ENCODE data around the gene KLHDC3. TPM values are rescaled to one million over a fixed set of nuclear protein-coding genes. Genes with fewer than 3 reads are reported as not detected.

The KLHDC3 gene
- total RNA-seq, 1 donor from 2014 or later = 58.8 TPM

GRCh38 chr6:43053545-43054205 lies 39.6 kb downstream of the KLHDC3 start, which contains the start of gene CUL7:
CUL7 (minus strand) TSS chr6:43053851; CDS start chr6:43052788, 1,063 bp downstream.
- Histone ChIP-seq H3K27ac (peak within 1 kb of the TSS; percentile 96), H3K4me3 (peak within 1 kb of the TSS; percentile 84), H3K4me1 (peaks cover 27% of the 10 kb centered on the region), H3K9me3 (no peaks in the 10 kb centered on the region), H3K36me3 (peaks cover 41% of the 10 kb centered on the region), H3K27me3 (no peaks in the 10 kb centered on the region)
- DNase-seq (peak; percentile 97), ATAC-seq (peak; percentile 97)
- TF ChIP-seq CTCF (IDR thresholded peaks at IDR 0.05) = no peak
- intact Hi-C loops (cut with DNase I) = no loop called here

GRCh38 chr6:43054206-43054943 lies 40.3 kb downstream of the KLHDC3 start:
- Histone ChIP-seq H3K27ac (peak overlapping the region; percentile 96), H3K36me3 (peaks cover 36% of the 10 kb centered on the region)
- no peak for DNase-seq

GRCh38 chr6:43055966-43056365 lies 41.9 kb downstream of the KLHDC3 start:
- H3K36me3 ChIP-seq = peaks cover 27% of the 10 kb centered on the region
- H3K27me3 ChIP-seq = no peaks in the 10 kb centered on the region
- ATAC-seq (no peak), DNase-seq (no peak)
- intact Hi-C loops (cut with DNase I) = no loop called here
- no peak overlapping the region for H3K27ac ChIP-seq
- peaks cover 39% of the 10 kb centered on the region for H3K4me1 ChIP-seq
- no peak for TF ChIP-seq CTCF (IDR thresholded peaks at IDR 0.05)
- no peaks in the 10 kb centered on the region for H3K9me3 ChIP-seq
- no peak overlapping the region for H3K4me3 ChIP-seq

More at GRCh38 chr6:43054206-43054943, 40.3 kb downstream of the KLHDC3 start:
- peaks cover 29% of the 10 kb centered on the region for H3K4me1 ChIP-seq
- ATAC-seq = no peak
- no peak for TF ChIP-seq CTCF (IDR thresholded peaks at IDR 0.05)
- intact Hi-C loops (cut with DNase I) = no loop called here
- H3K27me3 ChIP-seq = no peaks in the 10 kb centered on the region
- H3K4me3 ChIP-seq = peak overlapping the region; percentile 84
- no peaks in the 10 kb centered on the region for H3K9me3 ChIP-seq

- H3K4me1 ChIP-seq = peaks cover 28% of the 10 kb centered on the region
- H3K27me3 ChIP-seq = no peaks in the 10 kb centered on the region
- ATAC-seq = no peak
- intact Hi-C loops (cut with DNase I) = no loop called here
- no peaks in the 10 kb centered on the region for H3K9me3 ChIP-seq
- DNase-seq = no peak
- no peak for TF ChIP-seq CTCF (IDR thresholded peaks at IDR 0.05)
- peaks cover 36% of the 10 kb centered on the region for H3K36me3 ChIP-seq
- peak overlapping the region; percentile 83 for H3K27ac ChIP-seq
- H3K4me3 ChIP-seq = peak overlapping the region; percentile 77
Observed at GRCh38 chr6:43058531-43058930, 44.5 kb downstream of the KLHDC3 start.

GRCh38 chr6:43059168-43060033 lies 45.4 kb downstream of the KLHDC3 start, which contains the start of the genes KLC4 and MRPL2:
KLC4 (plus strand) TSS chr6:43059631; CDS start chr6:43061336, 1,705 bp downstream.
MRPL2 (minus strand) TSS chr6:43059434; CDS start chr6:43059381, 53 bp downstream.
- Histone ChIP-seq H3K4me3 (peak within 1 kb of the TSS; percentile 77), H3K36me3 (peaks cover 42% of the 10 kb centered on the region), H3K4me1 (peaks cover 24% of the 10 kb centered on the region), H3K9me3 (no peaks in the 10 kb centered on the region), H3K27me3 (no peaks in the 10 kb centered on the region), H3K27ac (peak within 1 kb of the TSS; percentile 83)
- ATAC-seq (peak; percentile 95), DNase-seq (peak; percentile 98)
- no peak for TF ChIP-seq CTCF (IDR thresholded peaks at IDR 0.05)
- intact Hi-C loops (cut with DNase I) = no loop called here

All from upper lobe of right lung (tissue), 1 donor.